Measurements from ENCODE around the gene FFAR1.

The FFAR1 gene

DNA sequence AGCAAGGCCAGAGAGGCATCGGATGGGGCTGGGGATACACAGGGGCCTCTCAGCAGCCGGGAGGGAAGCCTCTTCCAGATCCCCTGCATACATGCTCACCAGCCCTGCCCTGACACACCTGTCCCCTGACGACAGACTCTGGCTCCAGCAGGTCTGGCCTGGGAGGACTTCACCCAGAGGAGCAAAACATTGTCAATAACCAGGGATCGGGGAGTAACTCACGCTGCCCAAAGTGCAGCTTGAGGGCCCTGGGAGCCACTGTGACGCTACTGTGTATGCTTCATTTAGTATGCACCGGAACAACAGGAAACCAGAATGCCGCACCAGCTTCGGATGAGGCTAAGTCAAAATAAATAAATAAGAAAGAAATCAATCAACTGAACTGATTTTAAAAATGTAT, 31.1 kb upstream of the FFAR1 start:
- TF ChIP-seq ZFX (IDR thresholded peaks at IDR 0.05) = no peak
- TF ChIP-seq CTCF (conservative IDR thresholded peaks at IDR 0.05) = no peak
- H3K27ac ChIP-seq = no peak overlapping the region

GRCh38 chr19:35317464-35318043, 30.1 kb upstream of the FFAR1 start:
- no peak overlapping the region for H3K27ac ChIP-seq
- TF ChIP-seq ZFX (IDR thresholded peaks at IDR 0.05) (no peak), CTCF (conservative IDR thresholded peaks at IDR 0.05) (no peak)

GRCh38 chr19:35318679-35319448, 28.8 kb upstream of the FFAR1 start:
- TF ChIP-seq ZFX (IDR thresholded peaks at IDR 0.05) (no peak), CTCF (conservative IDR thresholded peaks at IDR 0.05) (no peak)
- H3K27ac ChIP-seq = no peak overlapping the region

GRCh38 chr19:35320065-35320713, 27.5 kb upstream of the FFAR1 start:
- no peak overlapping the region for H3K27ac ChIP-seq

GRCh38 chr19:35321291-35321690, 26.4 kb upstream of the FFAR1 start:
- TF ChIP-seq CTCF (conservative IDR thresholded peaks at IDR 0.05) (no peak), ZFX (IDR thresholded peaks at IDR 0.05) (no peak)
- H3K27ac ChIP-seq = no peak overlapping the region

More at GRCh38 chr19:35320065-35320713, 27.5 kb upstream of the FFAR1 start:
- TF ChIP-seq CTCF (conservative IDR thresholded peaks at IDR 0.05) (no peak), ZFX (IDR thresholded peaks at IDR 0.05) (no peak)

DNA sequence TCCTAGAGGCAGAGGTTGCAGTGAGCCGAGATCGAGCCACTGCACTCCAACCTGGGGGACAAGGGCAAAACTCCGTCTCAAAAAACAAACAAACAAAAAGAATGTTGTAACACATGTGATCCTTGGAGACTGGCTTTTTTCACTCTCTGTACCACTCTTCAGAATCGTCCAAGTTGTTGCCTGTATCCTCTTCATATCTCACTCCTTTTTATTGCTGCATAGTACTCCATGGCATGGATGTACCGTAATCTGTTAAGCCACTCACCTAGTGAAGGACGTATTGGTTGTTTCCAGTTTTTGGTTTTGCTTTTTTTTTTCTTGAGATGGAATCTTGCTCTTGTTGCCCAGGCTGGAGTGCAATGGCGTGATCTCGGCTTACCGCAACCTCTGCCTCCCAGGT, 25.7 kb upstream of the FFAR1 start:
- no peak overlapping the region for H3K27ac ChIP-seq
- TF ChIP-seq ZFX (IDR thresholded peaks at IDR 0.05) = no peak
- no peak for TF ChIP-seq CTCF (conservative IDR thresholded peaks at IDR 0.05)

GRCh38 chr19:35327642-35328041, 20.1 kb upstream of the FFAR1 start:
- H3K27ac ChIP-seq = no peak overlapping the region
- TF ChIP-seq ZFX (IDR thresholded peaks at IDR 0.05) = no peak
- TF ChIP-seq CTCF (conservative IDR thresholded peaks at IDR 0.05) = no peak

All from C4-2B (cell line).